CD14-positive monocyte (primary cell): ENCODE results near the gene FAM20C. TPM values are rescaled to one million over a fixed set of nuclear protein-coding genes. Genes with fewer than 3 reads are reported as not detected.

Experiments used
- DNase-seq, 3 donors: peaks; one replicate each; pipeline ENCODE4 v3.0.0-alpha.2; 2011 to 2022
- H2AFZ ChIP-seq: 2 replicates; pipeline ENCODE4 v1.6.0; 2012; ENCODE audit warnings: mild to moderate bottlenecking, low read depth, low read length, inconsistent platforms; ENCODE audit not compliant: insufficient read depth, poor library complexity, severe bottlenecking
- H3K27ac ChIP-seq, 2 donors: 1 replicate in 1 of 2; 2 replicates in 1 of 2; pipeline ENCODE4 v1.5.1; 2012 to 2013; ENCODE audit warnings: low read length in 2 of 2, control low read depth in 1 of 2, inconsistent platforms in 1 of 2, low read depth in 1 of 2, mild to moderate bottlenecking in 1 of 2
- H3K27me3 ChIP-seq, 2 donors: one replicate each; pipeline versions ENCODE4 v1.6.0 to v1.6.1; 2011 to 2013; ENCODE audit warnings: low read length in 2 of 2; ENCODE audit not compliant: control insufficient read depth in 2 of 2, insufficient read depth in 2 of 2
- H3K36me3 ChIP-seq, 2 donors: replicated peaks in 1 of 2; 1 replicate in 1 of 2; 2 replicates in 1 of 2; pipeline versions ENCODE4 v1.5.1 to v1.6.1; 2012 to 2013; ENCODE audit warnings: low read length in 2 of 2, control low read depth in 1 of 2, inconsistent platforms in 1 of 2, mild to moderate bottlenecking in 1 of 2; ENCODE audit not compliant: insufficient read depth in 2 of 2, control insufficient read depth in 1 of 2
- H3K4me1 ChIP-seq, 2 donors: 1 replicate in 1 of 2; 2 replicates in 1 of 2; pipeline versions ENCODE4 v1.5.1 to v1.6.1; 2012 to 2013; ENCODE audit warnings: low read length in 2 of 2, control low read depth in 1 of 2, inconsistent platforms in 1 of 2, mild to moderate bottlenecking in 1 of 2, moderate library complexity in 1 of 2; ENCODE audit not compliant: insufficient read depth in 2 of 2, control insufficient read depth in 1 of 2
- H3K4me2 ChIP-seq: replicated peaks from 2 replicates; pipeline ENCODE3; 2012; ENCODE audit warnings: low read length, moderate library complexity, mild to moderate bottlenecking; ENCODE audit not compliant: poor library complexity, severe bottlenecking; ENCODE audit errors: extremely low read depth
- H3K4me3 ChIP-seq, 3 experiments: fragments of 200-600 bp in 1 of 3; sonication (generic) in 1 of 3; replicated peaks in 1 of 3; 1 replicate in 2 of 3; 2 replicates in 1 of 3; pipeline ENCODE4 v1.5.1; 2011 to 2013; ENCODE audit warnings: low read length in 3 of 3, mild to moderate bottlenecking in 3 of 3, control low read depth in 2 of 3, low read depth in 2 of 3, inconsistent platforms in 1 of 3, moderate library complexity in 1 of 3
- H3K79me2 ChIP-seq: 2 replicates; pipeline ENCODE4 v1.6.0; 2012; ENCODE audit warnings: mild to moderate bottlenecking, control low read depth, inconsistent platforms, low read length, moderate library complexity; ENCODE audit not compliant: insufficient read depth
- H3K9ac ChIP-seq: 2 replicates; pipeline ENCODE4 v1.6.0; 2017; ENCODE audit warnings: low read length, mild to moderate bottlenecking; ENCODE audit not compliant: insufficient read depth, poor library complexity, severe bottlenecking
- H3K9me3 ChIP-seq, 2 donors: replicated peaks in 1 of 2; 1 replicate in 1 of 2; 2 replicates in 1 of 2; pipeline versions ENCODE4 v1.5.1 to v1.6.1; 2012 to 2013; ENCODE audit warnings: low read length in 2 of 2, control low read depth in 1 of 2; ENCODE audit not compliant: control insufficient read depth in 1 of 2, insufficient read depth in 1 of 2
- H4K20me1 ChIP-seq: 2 replicates; pipeline ENCODE4 v1.6.0; 2012; ENCODE audit warnings: mild to moderate bottlenecking, low read length, control low read depth, moderate library complexity; ENCODE audit not compliant: insufficient read depth
- H3K27ac Mint-ChIP-seq, 7 donors: one replicate each; pipeline ENCODE4 v1.8.0; 2020; ENCODE audit warnings: mild to moderate bottlenecking in 7 of 7, mixed read lengths in 7 of 7, moderate library complexity in 6 of 7, inconsistent platforms in 2 of 7
- H3K27me3 Mint-ChIP-seq, 3 donors: one replicate each; pipeline ENCODE4 v1.8.0; 2021 to 2022; ENCODE audit warnings: low read depth in 3 of 3, mild to moderate bottlenecking in 3 of 3, mixed read lengths in 3 of 3, moderate library complexity in 3 of 3, inconsistent platforms in 1 of 3
- H3K36me3 Mint-ChIP-seq, 2 donors: one replicate each; pipeline ENCODE4 v1.8.0; 2020; ENCODE audit warnings: mixed read lengths in 2 of 2, inconsistent platforms in 1 of 2, mild to moderate bottlenecking in 1 of 2
- H3K4me1 Mint-ChIP-seq: one replicate; pipeline ENCODE4 v1.8.0; 2020; ENCODE audit warnings: mild to moderate bottlenecking, mixed read lengths
- H3K4me3 Mint-ChIP-seq, 2 donors: one replicate each; pipeline ENCODE4 v1.8.0; 2020; ENCODE audit warnings: mild to moderate bottlenecking in 2 of 2, mixed read lengths in 2 of 2, moderate library complexity in 1 of 2
- H3K9me3 Mint-ChIP-seq, 7 donors: one replicate each; pipeline ENCODE4 v1.8.0; 2020 to 2022; ENCODE audit warnings: mixed read lengths in 7 of 7, mild to moderate bottlenecking in 6 of 7, moderate library complexity in 6 of 7, inconsistent platforms in 2 of 7
- CTCF ChIP-seq: fragments of 200-600 bp; IDR thresholded peaks from one replicate; pipeline ENCODE4 v1.8.0; 2022; ENCODE audit warnings: antibody characterized with exemption, mild to moderate bottlenecking
- WGBS: methylation state at CpG from one replicate; pipeline ENCODE4 v1.1.5; 2013; ENCODE audit warnings: missing lambda C conversion rate; ENCODE audit not compliant: insufficient coverage; 5-methylcytosine and 5-hydroxymethylcytosine counted together
- intact Hi-C, 2 donors: fragments of 100-400 bp; cut with micrococcal nuclease; formaldehyde crosslinking; loops; one replicate each; pipeline versions ENCODE4 v1.15.0 to v1.15.1; 2023
- polyA plus RNA-seq, 3 donors: library from polyadenylated mRNA; depleted of rRNA in 1 of 3; unstranded in 2 of 3; stranded (reverse) in 1 of 3; fragments of 300-500 nt in 2 of 3; fragments of >200 nt in 1 of 3; fragmentation: Illumina TruSeq in 2 of 3; gene quantifications; 1 replicate in 2 of 3; 2 replicates in 1 of 3; pipeline ENCODE4 v1.2.3, GENCODE V29; 2012 to 2021

The FAM20C gene
- polyA plus RNA-seq, 3 donors, result 1.2 to 32.2 (median 1.5) TPM

- Mint-ChIP-seq H3K27me3 (peaks cover 2 to 14% (median 2%) of the 10 kb centered on the region in 3 donors), H3K4me1 (peaks cover 5% of the 10 kb centered on the region), H3K27ac (peak overlapping the region in 2 of 7 donors; percentile 83 to 92), H3K4me3 (no peak overlapping the region), H3K36me3 (peaks cover 10 to 22% of the 10 kb centered on the region in 2 donors), H3K9me3 (peaks cover 38 to 54% (median 44%) of the 10 kb centered on the region in 7 donors)
- no peak for TF ChIP-seq CTCF
- Histone ChIP-seq H4K20me1 (no peaks in the 10 kb centered on the region), H2AFZ (no peak overlapping the region), H3K4me2 (no peak overlapping the region), H3K36me3 (peaks cover 11 to 18% of the 10 kb centered on the region in 2 donors), H3K27ac (peak overlapping the region; percentile 46 to 70), H3K4me3 (peak overlapping the region in 1 of 3 experiments; percentile 5), H3K27me3 (no peaks in the 10 kb centered on the region), H3K4me1 (peaks cover 11 to 15% of the 10 kb centered on the region in 2 donors), H3K9ac (no peak overlapping the region), H3K79me2 (no peaks in the 10 kb centered on the region), H3K9me3 (peaks cover 37 to 63% of the 10 kb centered on the region in 2 donors)
- intact Hi-C loops, result no loop called here
- WGBS, result 93% methylated on average over 21 of the region's 27 CpGs
- no peak for DNase-seq
These were observed 72.3 kb downstream of the FAM20C start for GRCh38 chr7:264541-265191.

GRCh38 chr7:265192-265997, 73.0 kb downstream of the FAM20C start:
- Mint-ChIP-seq H3K27ac (no peak overlapping the region), H3K9me3 (peaks cover 34 to 51% (median 41%) of the 10 kb centered on the region in 7 donors), H3K27me3 (peaks cover 2 to 15% (median 2%) of the 10 kb centered on the region in 3 donors), H3K36me3 (peaks cover 2 to 15% of the 10 kb centered on the region in 2 donors), H3K4me1 (peaks cover 5% of the 10 kb centered on the region), H3K4me3 (no peak overlapping the region)
- peaks cover 3 to 10% of the 10 kb centered on the region in 2 donors for H3K36me3 ChIP-seq
- 89% methylated on average over 20 of the region's 25 CpGs for WGBS
- no peaks in the 10 kb centered on the region for H3K27me3 ChIP-seq
- no peak for TF ChIP-seq CTCF
- intact Hi-C loops, result no loop called here
- no peak for DNase-seq
- peaks cover 31 to 59% of the 10 kb centered on the region in 2 donors for H3K9me3 ChIP-seq
- H2AFZ ChIP-seq, result no peak overlapping the region
- no peak overlapping the region for H3K9ac ChIP-seq
- no peak overlapping the region for H3K4me2 ChIP-seq
- H3K27ac ChIP-seq, result no peak overlapping the region
- H3K79me2 ChIP-seq, result no peaks in the 10 kb centered on the region
- H3K4me3 ChIP-seq, result no peak overlapping the region
- no peaks in the 10 kb centered on the region for H4K20me1 ChIP-seq
- peaks cover 11 to 15% of the 10 kb centered on the region in 2 donors for H3K4me1 ChIP-seq
